Mammary epithelial cell (primary cell): ENCODE results near the gene ZSWIM7.

Source experiments
- CTCF ChIP-seq, 2 donors: IDR thresholded peaks in 1 of 2; conservative IDR thresholded peaks in 1 of 2; 2 replicates each; pipeline ENCODE4 v1.5.1; 2011 to 2012; ENCODE audit warnings: inconsistent platforms in 2 of 2, low read length in 2 of 2, mild to moderate bottlenecking in 2 of 2, control low read depth in 1 of 2, low read depth in 1 of 2; ENCODE audit not compliant: insufficient read depth in 1 of 2; ENCODE audit errors: extremely low read depth in 1 of 2
- EZH2 ChIP-seq: IDR thresholded peaks from 2 replicates; pipeline ENCODE4 v1.6.1; 2012; ENCODE audit warnings: low read length, inconsistent platforms, borderline replicate concordance

- no peak for TF ChIP-seq CTCF (conservative IDR thresholded peaks at IDR 0.05 in 1 of 2, IDR thresholded peaks at IDR 0.05 in 1 of 2; ENCODE audit: extremely low read depth in 1 of 2, insufficient read depth in 1 of 2, low read depth in 1 of 2, low read length in 2 of 2)
- TF ChIP-seq EZH2, result no peak
Observed at GRCh38 chr17:15972497-15972951, 27.0 kb downstream of the ZSWIM7 start.
